ENCODE measurements around the gene MTR. TPM values are rescaled to one million over a fixed set of nuclear protein-coding genes. Genes with fewer than 3 reads are reported as not detected.

MTR gene
- total RNA-seq, 1 experiment from 2014 or later: 20.3 TPM

- DNase-seq (ENCODE audit: low read depth): peak; percentile 20
These were observed 20.2 kb upstream of the MTR start for GRCh38 chr1:236774926-236775325.

- no peak for DNase-seq (ENCODE audit: low read depth)
These were observed 15.8 kb upstream of the MTR start for GRCh38 chr1:236779312-236779711.

- no peak for DNase-seq (ENCODE audit: low read depth)
These were observed 9.6 kb upstream of the MTR start for GRCh38 chr1:236785477-236785876.

- DNase-seq (ENCODE audit: low read depth): no peak
These were observed 8.6 kb upstream of the MTR start for GRCh38 chr1:236786453-236786852.

GRCh38 chr1:236794585-236795034, 482 bp upstream of the MTR start:
- no peak for DNase-seq (ENCODE audit: low read depth)

GRCh38 chr1:236795757-236796667, 920 bp downstream of the MTR start:
- DNase-seq (ENCODE audit: low read depth): no peak

GRCh38 chr1:236799001-236799400, 3.9 kb downstream of the MTR start:
- DNase-seq (ENCODE audit: low read depth): no peak

- no peak for DNase-seq (ENCODE audit: low read depth)
These were observed 5.0 kb downstream of the MTR start for GRCh38 chr1:236800002-236800620.

GRCh38 chr1:236800623-236801022, 5.5 kb downstream of the MTR start:
- no peak for DNase-seq (ENCODE audit: low read depth)

- no peak for DNase-seq (ENCODE audit: low read depth)
These were observed 7.2 kb downstream of the MTR start for GRCh38 chr1:236802264-236802663.

- no peak for DNase-seq (ENCODE audit: low read depth)
These were observed 11.5 kb downstream of the MTR start for GRCh38 chr1:236806634-236807033.

GRCh38 chr1:236808005-236808404, 12.9 kb downstream of the MTR start:
- DNase-seq (ENCODE audit: low read depth): no peak

- no peak for DNase-seq (ENCODE audit: low read depth)
These were observed 13.6 kb downstream of the MTR start for GRCh38 chr1:236808564-236809130.

GRCh38 chr1:236809148-236809547, 14.1 kb downstream of the MTR start:
- no peak for DNase-seq (ENCODE audit: low read depth)

- no peak for DNase-seq (ENCODE audit: low read depth)
These were observed 14.9 kb downstream of the MTR start for GRCh38 chr1:236810018-236810417.

- no peak for DNase-seq (ENCODE audit: low read depth)
These were observed 17.4 kb downstream of the MTR start for GRCh38 chr1:236812334-236813030.

- no peak for DNase-seq (ENCODE audit: low read depth)
These were observed 20.8 kb downstream of the MTR start for GRCh38 chr1:236815941-236816340.

- no peak for DNase-seq (ENCODE audit: low read depth)
These were observed 24.8 kb downstream of the MTR start for GRCh38 chr1:236819856-236820255.

- DNase-seq (ENCODE audit: low read depth): no peak
These were observed 26.1 kb downstream of the MTR start for GRCh38 chr1:236821091-236821627.

- no peak for DNase-seq (ENCODE audit: low read depth)
These were observed 28.5 kb downstream of the MTR start for GRCh38 chr1:236823559-236823958.

GRCh38 chr1:236829085-236829484, 34.0 kb downstream of the MTR start:
- DNase-seq (ENCODE audit: low read depth): no peak

Measured in HT1080 (cell line).